NCI-H82 treated with DMSO at 0.1 percent for 48 hours (cell line): ENCODE results near the gene TTC34.
"Not testable (repeated sequence)": the region's sequence is repeated elsewhere in the genome, so short reads cannot be mapped to it uniquely, and the experiment has no call there.

Experiments used
- DNase-seq: peaks from one replicate; lab custom pipeline; 2025; ENCODE audit not compliant: unreplicated experiment; lab: John Stamatoyannopoulos, UW

TTC34 gene

GRCh38 chr1:2684878-2685277, 116.6 kb downstream of the TTC34 start:
- not testable (repeated sequence) for DNase-seq

- DNase-seq: not testable (repeated sequence)
Measured at GRCh38 chr1:2684000-2684399, 117.5 kb downstream of the TTC34 start.

GRCh38 chr1:2683321-2683741, 118.2 kb downstream of the TTC34 start:
- not testable (repeated sequence) for DNase-seq

GRCh38 chr1:2682879-2683278, 118.6 kb downstream of the TTC34 start:
- not testable (repeated sequence) for DNase-seq

GRCh38 chr1:2676726-2677125, 124.8 kb downstream of the TTC34 start:
- DNase-seq: not testable (repeated sequence)

- not testable (repeated sequence) for DNase-seq
Measured at GRCh38 chr1:2671656-2672055, 129.8 kb downstream of the TTC34 start.

GRCh38 chr1:2659806-2660205, 141.7 kb downstream of the TTC34 start:
- not testable (repeated sequence) for DNase-seq

GRCh38 chr1:2657909-2658308, 143.6 kb downstream of the TTC34 start:
- not testable (repeated sequence) for DNase-seq

- not testable (repeated sequence) for DNase-seq
Measured at GRCh38 chr1:2657124-2657523, 144.4 kb downstream of the TTC34 start.

- DNase-seq: not testable (repeated sequence)
Measured at GRCh38 chr1:2655598-2656434, 145.7 kb downstream of the TTC34 start.

- DNase-seq: not testable (repeated sequence)
Measured at GRCh38 chr1:2654443-2654948, 147.0 kb downstream of the TTC34 start.

GRCh38 chr1:2653741-2654442, 147.6 kb downstream of the TTC34 start:
- not testable (repeated sequence) for DNase-seq

- not testable (repeated sequence) for DNase-seq
Measured at GRCh38 chr1:2652926-2653571, 148.4 kb downstream of the TTC34 start.

GRCh38 chr1:2652152-2652925, 149.2 kb downstream of the TTC34 start:
- not testable (repeated sequence) for DNase-seq

- DNase-seq: no peak
Measured at GRCh38 chr1:2650967-2651645, 150.4 kb downstream of the TTC34 start.

GRCh38 chr1:2646837-2647236, 154.7 kb downstream of the TTC34 start:
- DNase-seq: no peak

GRCh38 chr1:2645776-2646175, 155.7 kb downstream of the TTC34 start:
- no peak for DNase-seq

- no peak for DNase-seq
Measured at GRCh38 chr1:2645143-2645542, 156.3 kb downstream of the TTC34 start.

GRCh38 chr1:2644591-2645101, 156.8 kb downstream of the TTC34 start:
- DNase-seq: no peak

- no peak for DNase-seq
Measured at GRCh38 chr1:2644171-2644570, 157.3 kb downstream of the TTC34 start.
